ENCODE measurements around the gene SNCB. TPM values are rescaled to one million over a fixed set of nuclear protein-coding genes. Genes with fewer than 3 reads are reported as not detected.

SNCB gene
- not detected for total RNA-seq

DNA sequence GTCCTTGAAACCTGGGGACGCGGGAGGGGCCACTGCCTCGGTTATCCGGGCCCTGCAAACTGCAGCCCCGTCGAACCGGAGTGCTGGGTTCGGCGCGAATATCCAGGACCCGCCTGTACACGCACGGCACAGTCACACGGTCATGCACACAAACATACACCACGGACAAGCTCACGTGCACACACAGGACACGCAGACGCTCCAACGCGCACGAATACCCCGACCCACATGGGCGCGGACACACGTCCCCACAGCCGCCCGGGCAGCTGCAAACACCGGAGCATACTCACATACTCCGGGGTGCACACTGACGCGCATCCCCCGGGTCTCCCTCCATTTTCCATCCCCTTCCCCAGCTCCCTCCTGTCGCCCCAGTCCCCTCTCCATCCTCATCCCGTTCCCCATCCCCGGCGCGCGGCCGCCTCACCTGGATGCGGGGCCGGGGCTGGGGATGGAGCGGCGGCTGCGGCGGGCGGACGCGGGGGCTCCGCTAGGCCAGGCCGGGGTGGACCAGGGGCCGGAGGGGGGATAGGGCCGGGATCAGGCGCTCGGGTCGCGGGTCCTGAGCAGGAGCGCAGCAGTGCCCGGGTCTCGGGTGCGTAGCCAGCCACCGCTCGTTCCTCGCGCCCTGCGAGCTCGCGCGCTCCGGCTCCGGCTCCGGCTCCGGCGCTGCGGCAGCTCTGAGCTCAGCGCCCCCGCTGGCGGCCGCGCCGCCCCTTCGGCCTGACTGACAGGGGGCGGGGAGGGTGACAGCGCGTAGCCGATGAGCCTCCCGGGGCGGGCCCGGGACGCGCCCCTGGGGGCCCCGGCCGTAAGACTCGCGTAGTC is at the start of gene SNCB, which contains the start of gene EIF4E1B:
TSS of gene SNCB (minus strand) at position 682 of the 828 bp plus-strand sequence. CDS start 880 bp downstream, outside the sequence.
TSS of gene EIF4E1B (plus strand) at position 823 of the 828 bp plus-strand sequence. CDS start 12,113 bp downstream, outside the sequence.
- H3K4me1 ChIP-seq: peaks cover 22% of the 10 kb centered on the region
- H3K27ac ChIP-seq: no peak within 1 kb of the TSS
- peaks cover 84% of the 10 kb centered on the region for H3K27me3 ChIP-seq
- TF ChIP-seq, protein P1, sequence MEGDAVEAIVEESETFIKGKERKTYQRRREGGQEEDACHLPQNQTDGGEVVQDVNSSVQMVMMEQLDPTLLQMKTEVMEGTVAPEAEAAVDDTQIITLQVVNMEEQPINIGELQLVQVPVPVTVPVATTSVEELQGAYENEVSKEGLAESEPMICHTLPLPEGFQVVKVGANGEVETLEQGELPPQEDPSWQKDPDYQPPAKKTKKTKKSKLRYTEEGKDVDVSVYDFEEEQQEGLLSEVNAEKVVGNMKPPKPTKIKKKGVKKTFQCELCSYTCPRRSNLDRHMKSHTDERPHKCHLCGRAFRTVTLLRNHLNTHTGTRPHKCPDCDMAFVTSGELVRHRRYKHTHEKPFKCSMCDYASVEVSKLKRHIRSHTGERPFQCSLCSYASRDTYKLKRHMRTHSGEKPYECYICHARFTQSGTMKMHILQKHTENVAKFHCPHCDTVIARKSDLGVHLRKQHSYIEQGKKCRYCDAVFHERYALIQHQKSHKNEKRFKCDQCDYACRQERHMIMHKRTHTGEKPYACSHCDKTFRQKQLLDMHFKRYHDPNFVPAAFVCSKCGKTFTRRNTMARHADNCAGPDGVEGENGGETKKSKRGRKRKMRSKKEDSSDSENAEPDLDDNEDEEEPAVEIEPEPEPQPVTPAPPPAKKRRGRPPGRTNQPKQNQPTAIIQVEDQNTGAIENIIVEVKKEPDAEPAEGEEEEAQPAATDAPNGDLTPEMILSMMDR (IDR thresholded peaks at IDR 0.05): no peak
- TF ChIP-seq EP300 (IDR thresholded peaks at IDR 0.05) (no peak), POLR2AphosphoS5 (IDR thresholded peaks at IDR 0.05) (no peak), POLR2A (IDR thresholded peaks at IDR 0.05) (no peak)
- no peaks in the 10 kb centered on the region for H3K9me3 ChIP-seq
- WGBS: 2% methylated on average over 46 of the region's 94 CpGs
- H3K36me3 ChIP-seq: no peaks in the 10 kb centered on the region
- DNase-seq (ENCODE audit: low spot score in 2 of 2): no peak
- peak within 1 kb of the TSS; percentile 45 for H3K4me3 ChIP-seq

DNA sequence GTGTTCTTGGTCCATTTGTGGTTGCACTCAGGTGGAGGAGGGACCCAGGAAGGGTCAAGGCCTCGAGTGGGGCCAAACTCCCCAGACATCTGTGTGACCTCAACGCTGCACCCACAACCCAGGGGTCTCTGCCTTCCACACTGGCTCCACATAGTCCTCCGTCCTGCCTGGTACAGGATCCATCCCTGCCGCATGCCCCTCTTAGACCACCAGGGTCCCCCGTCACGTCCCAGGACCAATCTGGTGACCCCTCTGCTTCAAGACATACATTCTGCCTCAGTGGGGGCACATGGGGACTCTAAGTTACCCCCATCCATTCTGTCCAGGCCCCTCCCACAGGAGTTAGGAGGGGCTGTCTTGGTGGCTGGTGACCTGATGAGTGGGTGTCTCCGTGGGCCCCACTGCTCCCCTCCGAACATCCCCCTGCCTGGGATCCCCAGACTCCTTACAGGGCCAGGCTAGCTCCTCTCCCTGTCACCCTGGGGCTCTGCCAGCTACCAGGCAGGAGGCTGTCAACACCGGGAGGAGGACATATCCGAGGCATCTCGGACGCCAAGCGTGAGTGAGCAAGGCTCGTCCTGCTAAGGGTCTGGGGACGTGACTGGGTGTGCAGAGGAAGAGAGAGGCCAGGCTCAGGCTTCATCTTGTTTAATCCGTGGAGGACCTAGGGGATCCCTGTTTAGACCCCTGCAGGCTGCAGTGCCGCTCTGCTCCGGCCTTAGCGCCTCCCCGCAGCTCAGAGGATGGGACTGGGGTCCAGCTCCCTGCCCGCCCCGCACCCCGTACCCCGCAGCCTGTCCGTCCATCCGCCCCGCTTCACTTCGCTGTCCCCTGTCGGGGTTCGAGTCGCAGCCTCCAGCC is 49.3 kb upstream of the SNCB start:
- no peak for TF ChIP-seq EP300 (IDR thresholded peaks at IDR 0.05)
- no peak for TF ChIP-seq POLR2A (IDR thresholded peaks at IDR 0.05)
- TF ChIP-seq, protein P1 (IDR thresholded peaks at IDR 0.05): no peak
- no peak for TF ChIP-seq POLR2AphosphoS5 (IDR thresholded peaks at IDR 0.05)
- peak overlapping the region; percentile 10 for H3K4me3 ChIP-seq
- 75% methylated on average over 7 of the region's 31 CpGs for WGBS
- no peak overlapping the region for H3K27ac ChIP-seq
- H3K27me3 ChIP-seq: peaks cover 52% of the 10 kb centered on the region
- H3K4me1 ChIP-seq: peaks cover 13% of the 10 kb centered on the region
- H3K9me3 ChIP-seq: no peaks in the 10 kb centered on the region
- DNase-seq (ENCODE audit: low spot score in 2 of 2): no peak
- H3K36me3 ChIP-seq: no peaks in the 10 kb centered on the region

DNA sequence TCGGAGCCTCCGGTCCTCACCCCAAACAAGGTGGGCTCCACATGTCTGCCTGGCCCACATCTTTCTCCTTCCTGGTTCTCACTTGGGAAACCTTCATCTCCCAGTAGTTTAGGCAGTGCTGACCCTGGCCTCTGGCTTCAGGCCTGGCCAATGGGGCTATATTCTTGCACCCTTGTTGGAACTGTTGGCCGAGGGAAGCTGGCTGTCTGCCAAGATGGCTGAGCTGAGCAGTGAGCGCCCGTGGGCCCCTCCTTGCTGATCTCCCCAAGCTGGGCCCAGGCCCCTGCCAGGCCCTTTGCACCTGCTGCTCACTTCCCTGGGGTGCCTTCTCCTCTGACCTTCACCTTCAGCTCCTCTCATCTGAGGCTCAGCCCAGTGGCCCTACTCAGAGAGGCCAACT is 48.2 kb upstream of the SNCB start:
- Histone ChIP-seq H3K27me3 (peaks cover 58% of the 10 kb centered on the region), H3K4me1 (peaks cover 13% of the 10 kb centered on the region), H3K27ac (no peak overlapping the region), H3K9me3 (no peaks in the 10 kb centered on the region), H3K4me3 (no peak overlapping the region), H3K36me3 (no peaks in the 10 kb centered on the region)
- no peak for TF ChIP-seq EP300 (IDR thresholded peaks at IDR 0.05)
- no peak for TF ChIP-seq POLR2A (IDR thresholded peaks at IDR 0.05)
- TF ChIP-seq, protein P1 (IDR thresholded peaks at IDR 0.05): no peak
- no peak for TF ChIP-seq POLR2AphosphoS5 (IDR thresholded peaks at IDR 0.05)
- 71% methylated on average over 5 of the region's 5 CpGs for WGBS
- no peak for DNase-seq (ENCODE audit: low spot score in 2 of 2)

DNA sequence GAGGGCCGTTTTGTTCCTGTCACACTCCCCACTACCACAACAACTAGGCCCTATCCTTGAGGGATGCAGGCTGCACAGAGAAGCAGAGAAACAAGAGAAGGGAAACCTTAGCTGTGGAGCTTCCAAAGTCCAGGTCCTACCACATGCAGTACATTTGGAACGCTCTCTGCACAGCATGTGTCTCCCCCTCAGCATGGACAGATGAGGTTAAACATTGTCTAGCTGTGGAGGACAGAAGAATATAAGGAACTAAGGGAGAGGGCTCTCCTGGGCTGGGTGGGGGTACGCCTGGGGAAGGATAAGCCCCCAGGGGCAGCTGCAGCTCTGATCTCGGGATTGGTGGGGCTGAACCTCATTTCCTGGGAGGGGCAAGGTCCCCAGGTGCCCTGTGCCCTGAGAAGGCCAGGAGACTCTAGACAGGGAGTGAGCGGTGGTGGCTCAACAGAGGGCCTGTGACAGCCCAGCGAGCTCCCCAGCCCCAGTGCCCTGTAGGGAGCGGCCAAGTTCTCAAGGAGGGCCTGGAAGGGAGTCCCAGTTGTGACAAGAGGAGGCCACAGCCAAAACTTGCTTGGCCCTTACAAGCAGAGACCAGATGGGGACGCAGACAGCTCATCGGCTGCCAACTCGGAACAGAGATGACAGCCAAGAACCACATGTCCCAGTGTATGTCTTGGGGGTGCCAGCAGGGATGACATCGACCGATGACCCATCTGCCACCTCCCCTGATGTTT is 47.0 kb upstream of the SNCB start:
- Histone ChIP-seq H3K4me1 (peaks cover 13% of the 10 kb centered on the region), H3K27ac (no peak overlapping the region), H3K9me3 (no peaks in the 10 kb centered on the region), H3K36me3 (no peaks in the 10 kb centered on the region), H3K4me3 (no peak overlapping the region), H3K27me3 (peaks cover 62% of the 10 kb centered on the region)
- no peak for TF ChIP-seq POLR2A (IDR thresholded peaks at IDR 0.05)
- TF ChIP-seq EP300 (IDR thresholded peaks at IDR 0.05): no peak
- TF ChIP-seq, protein P1 (IDR thresholded peaks at IDR 0.05): no peak
- TF ChIP-seq POLR2AphosphoS5 (IDR thresholded peaks at IDR 0.05): no peak
- DNase-seq (ENCODE audit: low spot score in 2 of 2): no peak
- WGBS: 66% methylated on average over 11 of the region's 12 CpGs
